MM.1S (cell line): ENCODE results near the gene SHQ1.

Experiments
- DNase-seq: peaks from one replicate; pipeline ENCODE4 v3.0.0-alpha.2; 2015
- H2AFZ ChIP-seq: fragments of 300-600 bp; sonication (generic); 2 replicates; pipeline ENCODE4 v1.6.0; 2016; ENCODE audit warnings: antibody characterized with exemption, low read length
- H3F3A ChIP-seq: fragments of 300-600 bp; sonication (generic); 2 replicates; pipeline ENCODE4 v1.6.1; 2016; ENCODE audit warnings: mild to moderate bottlenecking, antibody characterized with exemption, low read length, moderate library complexity, mixed read lengths; ENCODE audit not compliant: insufficient read depth
- H3K27ac ChIP-seq: fragments of 300-600 bp; sonication (generic); 2 replicates; pipeline ENCODE4 v1.5.1; 2016; ENCODE audit warnings: mild to moderate bottlenecking, low read length
- H3K27me3 ChIP-seq: fragments of 300-600 bp; sonication (generic); replicated peaks from 2 replicates; pipeline ENCODE4 v1.6.0; 2016; ENCODE audit warnings: low read length; ENCODE audit not compliant: insufficient read depth
- H3K36me3 ChIP-seq: fragments of 300-600 bp; sonication (generic); replicated peaks from 2 replicates; pipeline ENCODE4 v1.6.1; 2016; ENCODE audit warnings: mild to moderate bottlenecking, low read length, mixed read lengths; ENCODE audit not compliant: insufficient read depth
- H3K4me1 ChIP-seq: fragments of 300-600 bp; sonication (generic); 2 replicates; pipeline ENCODE4 v1.6.1; 2016; ENCODE audit warnings: low read length, mixed read lengths
- H3K4me2 ChIP-seq: fragments of 300-600 bp; sonication (generic); 2 replicates; pipeline ENCODE4 v1.6.0; 2016; ENCODE audit warnings: low read depth, low read length
- H3K4me3 ChIP-seq: fragments of 300-600 bp; sonication (generic); 2 replicates; pipeline ENCODE4 v1.5.1; 2016; ENCODE audit warnings: low read length, mixed read lengths
- H3K79me2 ChIP-seq: fragments of 300-600 bp; sonication (generic); 2 replicates; pipeline ENCODE4 v1.6.1; 2016; ENCODE audit warnings: mixed run types, low read length, mixed read lengths
- H3K9ac ChIP-seq: fragments of 300-600 bp; sonication (generic); 2 replicates; pipeline ENCODE4 v1.6.1; 2016; ENCODE audit warnings: low read length, mixed read lengths
- H3K9me2 ChIP-seq: fragments of 300-600 bp; sonication (generic); replicated peaks from 2 replicates; pipeline ENCODE4 v1.6.1; 2016; ENCODE audit warnings: mild to moderate bottlenecking, low read length, mixed read lengths; ENCODE audit not compliant: insufficient read depth
- H3K9me3 ChIP-seq: fragments of 300-600 bp; sonication (generic); replicated peaks from 2 replicates; pipeline ENCODE4 v1.6.1; 2016; ENCODE audit warnings: mild to moderate bottlenecking, low read length, mixed read lengths; ENCODE audit not compliant: insufficient read depth
- H4K20me1 ChIP-seq: fragments of 300-600 bp; sonication (generic); 2 replicates; pipeline ENCODE4 v1.6.1; 2016; ENCODE audit warnings: mild to moderate bottlenecking, low read length, moderate library complexity, mixed read lengths; ENCODE audit not compliant: insufficient read depth
- CTCF ChIP-seq: fragments of 300-600 bp; sonication (generic); IDR thresholded peaks from 2 replicates; pipeline ENCODE4 v1.5.1; 2016; ENCODE audit warnings: antibody characterized with exemption, low read length, mixed read lengths
- EZH2 ChIP-seq: fragments of 300-600 bp; sonication (generic); optimal IDR thresholded peaks from 2 replicates; pipeline ENCODE3; 2017; ENCODE audit warnings: low read depth, mild to moderate bottlenecking, antibody characterized with exemption, low read length, mixed read lengths
- EZH2phosphoT487 ChIP-seq: fragments of 300-600 bp; sonication (generic); IDR thresholded peaks from 2 replicates; pipeline ENCODE4 v1.6.1; 2018; ENCODE audit warnings: antibody characterized with exemption, low read length

Gene SHQ1

GRCh38 chr3:72891053-72891855 lies 43.0 kb upstream of the SHQ1 start:
- no peaks in the 10 kb centered on the region for H3K79me2 ChIP-seq
- no peaks in the 10 kb centered on the region for H3K4me1 ChIP-seq
- H3K27me3 ChIP-seq = peaks cover 15% of the 10 kb centered on the region; the same call in 1 of the 2 replicates
- H3K9ac ChIP-seq = no peak overlapping the region
- no peak for DNase-seq
- no peak overlapping the region for H2AFZ ChIP-seq
- no peaks in the 10 kb centered on the region for H3K9me2 ChIP-seq
- no peaks in the 10 kb centered on the region; the same call in 1 of the 2 replicates for H3F3A ChIP-seq
- no peak overlapping the region for H3K27ac ChIP-seq
- H3K4me3 ChIP-seq = no peak overlapping the region
- no peaks in the 10 kb centered on the region for H3K9me3 ChIP-seq
- no peaks in the 10 kb centered on the region for H3K36me3 ChIP-seq
- no peak for TF ChIP-seq EZH2phosphoT487
- H3K4me2 ChIP-seq = no peak overlapping the region
- H4K20me1 ChIP-seq = no peaks in the 10 kb centered on the region

GRCh38 chr3:72890166-72890925 lies 42.1 kb upstream of the SHQ1 start:
- no peaks in the 10 kb centered on the region for H4K20me1 ChIP-seq
- no peaks in the 10 kb centered on the region for H3K79me2 ChIP-seq
- H3K27ac ChIP-seq = no peak overlapping the region
- H3K4me1 ChIP-seq = no peaks in the 10 kb centered on the region
- no peaks in the 10 kb centered on the region for H3K9me3 ChIP-seq
- TF ChIP-seq CTCF (no peak), EZH2 (no peak), EZH2phosphoT487 (no peak)
- no peaks in the 10 kb centered on the region for H3K9me2 ChIP-seq
- H3K4me2 ChIP-seq = no peak overlapping the region
- no peak overlapping the region for H3K4me3 ChIP-seq
- H3F3A ChIP-seq = no peaks in the 10 kb centered on the region; the same call in 1 of the 2 replicates
- H3K9ac ChIP-seq = no peak overlapping the region
- DNase-seq = no peak
- peaks cover 15% of the 10 kb centered on the region; the same call in 1 of the 2 replicates for H3K27me3 ChIP-seq
- H2AFZ ChIP-seq = no peak overlapping the region
- no peaks in the 10 kb centered on the region for H3K36me3 ChIP-seq

DNA sequence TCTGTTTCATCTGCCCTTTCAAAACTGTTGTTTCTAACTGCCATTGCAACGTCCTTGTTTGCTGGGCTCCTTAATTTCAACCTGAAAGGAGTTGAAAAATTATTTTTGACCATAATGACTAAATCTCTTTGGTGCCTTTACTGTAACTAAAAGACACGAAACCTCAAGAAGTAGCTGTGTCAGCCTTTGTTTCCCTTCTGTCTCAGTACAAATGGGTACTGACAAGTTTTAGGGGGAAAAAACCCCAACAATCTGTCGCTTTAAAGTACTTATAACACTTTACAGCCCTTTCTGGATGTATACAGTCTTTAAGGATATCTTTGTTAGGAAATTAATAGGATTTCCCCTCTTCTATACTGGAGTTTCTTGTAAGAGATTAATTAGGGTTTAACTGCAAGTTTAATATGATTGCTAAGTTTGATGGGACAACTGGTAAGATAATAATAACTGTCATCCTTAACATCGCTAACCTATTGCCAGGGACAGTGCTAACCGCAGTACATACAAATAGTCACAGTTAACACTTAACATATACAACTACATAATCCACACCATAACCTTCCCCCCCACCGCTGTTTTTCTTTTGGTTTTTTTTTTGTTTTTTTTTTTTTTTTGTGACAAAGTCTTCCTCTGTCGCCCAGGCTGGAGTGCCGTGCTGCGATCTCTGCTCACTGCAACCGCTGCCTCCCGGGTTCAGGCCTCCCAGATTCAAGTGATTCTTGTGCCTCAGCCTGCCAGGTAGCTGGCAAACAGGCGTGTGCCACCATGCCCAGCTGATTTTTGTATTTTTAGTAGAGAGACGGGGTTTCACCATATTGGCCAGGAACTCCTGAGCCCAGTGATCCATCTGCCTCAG lies 41.3 kb upstream of the SHQ1 start:
- Histone ChIP-seq H3F3A (no peaks in the 10 kb centered on the region; the same call in 1 of the 2 replicates), H3K4me3 (no peak overlapping the region), H3K9me2 (no peaks in the 10 kb centered on the region), H3K9me3 (no peaks in the 10 kb centered on the region), H3K27me3 (peaks cover 15% of the 10 kb centered on the region; the same call in 1 of the 2 replicates), H3K27ac (no peak overlapping the region), H2AFZ (no peak overlapping the region), H4K20me1 (no peaks in the 10 kb centered on the region), H3K36me3 (no peaks in the 10 kb centered on the region), H3K79me2 (no peaks in the 10 kb centered on the region), H3K9ac (no peak overlapping the region), H3K4me2 (no peak overlapping the region), H3K4me1 (no peaks in the 10 kb centered on the region)
- TF ChIP-seq CTCF = no peak
- TF ChIP-seq EZH2 = no peak
- no peak for TF ChIP-seq EZH2phosphoT487
- DNase-seq = no peak
